ENCODE measurements around the gene SH3BP1. TPM values are rescaled to one million over a fixed set of nuclear protein-coding genes. Genes with fewer than 3 reads are reported as not detected.
"Not testable (repeated sequence)": the region's sequence is repeated elsewhere in the genome, so short reads cannot be mapped to it uniquely, and the experiment has no call there.

Gene SH3BP1, protein sequence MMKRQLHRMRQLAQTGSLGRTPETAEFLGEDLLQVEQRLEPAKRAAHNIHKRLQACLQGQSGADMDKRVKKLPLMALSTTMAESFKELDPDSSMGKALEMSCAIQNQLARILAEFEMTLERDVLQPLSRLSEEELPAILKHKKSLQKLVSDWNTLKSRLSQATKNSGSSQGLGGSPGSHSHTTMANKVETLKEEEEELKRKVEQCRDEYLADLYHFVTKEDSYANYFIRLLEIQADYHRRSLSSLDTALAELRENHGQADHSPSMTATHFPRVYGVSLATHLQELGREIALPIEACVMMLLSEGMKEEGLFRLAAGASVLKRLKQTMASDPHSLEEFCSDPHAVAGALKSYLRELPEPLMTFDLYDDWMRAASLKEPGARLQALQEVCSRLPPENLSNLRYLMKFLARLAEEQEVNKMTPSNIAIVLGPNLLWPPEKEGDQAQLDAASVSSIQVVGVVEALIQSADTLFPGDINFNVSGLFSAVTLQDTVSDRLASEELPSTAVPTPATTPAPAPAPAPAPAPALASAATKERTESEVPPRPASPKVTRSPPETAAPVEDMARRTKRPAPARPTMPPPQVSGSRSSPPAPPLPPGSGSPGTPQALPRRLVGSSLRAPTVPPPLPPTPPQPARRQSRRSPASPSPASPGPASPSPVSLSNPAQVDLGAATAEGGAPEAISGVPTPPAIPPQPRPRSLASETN
- total RNA-seq (3.1 and 6.2 TPM in 2 replicates), polyA plus RNA-seq (2.9 and 5.5 TPM in 2 replicates), polyA minus RNA-seq (ENCODE audit: low replicate concordance) (15.3 and 34.4 TPM in 2 replicates)
- 7.7 and 15.2 TPM in 2 replicates for polyA plus RNA-seq (2012)

- Histone ChIP-seq H3K4me1 (ENCODE audit: control insufficient read depth, extremely low read depth, insufficient read depth, low read length) (peaks cover 30% of the 10 kb centered on the region), H4K20me1 (ENCODE audit: control insufficient read depth, extremely low read depth, insufficient read depth, low read length) (no peaks in the 10 kb centered on the region), H3K27me3 (ENCODE audit: control insufficient read depth, insufficient read depth, low read length) (no peaks in the 10 kb centered on the region), H3K4me2 (ENCODE audit: extremely low read depth, insufficient read depth, low read length) (peak within 1 kb of the TSS; percentile 82), H3K4me3 (replicated peaks in 1 of 4; ENCODE audit: control extremely low read depth in 1 of 4, insufficient read depth in 1 of 4, low read depth in 3 of 4, low read length in 4 of 4) (peak within 1 kb of the TSS; percentile 55 to 64 (median 56)), H3K79me2 (ENCODE audit: control insufficient read depth, insufficient read depth, low read length) (no peaks in the 10 kb centered on the region), H3K27ac (ENCODE audit: insufficient read depth, low read length) (no peak within 1 kb of the TSS), H3K9ac (ENCODE audit: insufficient read depth, low read length) (peak within 1 kb of the TSS; percentile 30), H3K36me3 (ENCODE audit: control insufficient read depth, insufficient read depth, low read length) (peaks cover 4% of the 10 kb centered on the region), H3K9me3 (ENCODE audit: control insufficient read depth, insufficient read depth, low read depth, low read length) (no peaks in the 10 kb centered on the region), H2AFZ (ENCODE audit: low read length) (no peak within 1 kb of the TSS)
- peak; percentile 19 to 21 for DNase-seq (ENCODE audit: low read depth in 2 of 2)
- TF ChIP-seq CTCF (conservative IDR thresholded peaks at IDR 0.05 in 1 of 2, IDR thresholded peaks at IDR 0.05 in 1 of 2; ENCODE audit: low read depth in 1 of 2, low read length in 2 of 2) = no peak
- TF ChIP-seq EZH2 (IDR thresholded peaks at IDR 0.05; ENCODE audit: low read length, missing control alignments) = no peak
Measured at GRCh38 chr22:37639070-37639760, at the start of gene SH3BP1. SH3BP1 (plus strand) TSS chr22:37639669; CDS start chr22:37639788, 119 bp downstream.

- not testable (repeated sequence) for H3K36me3 ChIP-seq (ENCODE audit: control insufficient read depth, insufficient read depth, low read length); DNase-seq (ENCODE audit: low read depth in 2 of 2); H3K27me3 ChIP-seq (ENCODE audit: control insufficient read depth, insufficient read depth, low read length); H3K4me2 ChIP-seq (ENCODE audit: extremely low read depth, insufficient read depth, low read length); H3K4me3 ChIP-seq (replicated peaks in 1 of 4; ENCODE audit: control extremely low read depth in 1 of 4, insufficient read depth in 1 of 4, low read depth in 3 of 4, low read length in 4 of 4); H3K27ac ChIP-seq (ENCODE audit: insufficient read depth, low read length); H3K9ac ChIP-seq (ENCODE audit: insufficient read depth, low read length); H3K9me3 ChIP-seq (ENCODE audit: control insufficient read depth, insufficient read depth, low read depth, low read length); H2AFZ ChIP-seq (ENCODE audit: low read length); H4K20me1 ChIP-seq (ENCODE audit: control insufficient read depth, extremely low read depth, insufficient read depth, low read length); H3K4me1 ChIP-seq (ENCODE audit: control insufficient read depth, extremely low read depth, insufficient read depth, low read length); H3K79me2 ChIP-seq (ENCODE audit: control insufficient read depth, insufficient read depth, low read length)
Measured at GRCh38 chr22:37591081-37591480, 48.4 kb upstream of the SH3BP1 start.

DNA sequence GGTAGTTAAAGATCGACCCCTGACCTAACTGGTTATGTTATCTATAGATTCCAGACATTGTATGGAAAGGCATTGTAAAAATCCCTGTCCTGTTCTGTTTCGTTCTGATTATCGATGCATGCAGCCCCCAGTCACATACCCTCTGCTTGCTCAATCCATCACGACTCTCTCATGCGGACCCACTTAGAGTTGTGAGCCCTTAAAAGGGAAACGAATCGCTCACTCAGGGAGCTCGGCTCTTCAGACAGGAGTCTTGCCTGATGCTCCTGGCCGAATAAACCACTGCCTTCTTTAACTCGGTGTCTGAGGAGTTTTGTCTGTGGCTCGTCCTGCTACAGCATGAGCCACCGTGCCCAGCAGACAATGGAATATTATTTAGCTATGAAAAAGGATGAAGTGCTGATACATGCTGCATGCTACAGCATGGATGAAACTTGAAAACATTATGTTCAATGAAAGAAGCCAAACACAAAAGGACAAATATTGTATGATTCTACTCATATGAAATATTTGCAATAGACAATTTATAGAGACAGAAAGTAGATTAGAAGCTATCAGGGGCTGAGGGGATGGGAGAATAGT lies 47.6 kb upstream of the SH3BP1 start:
- Histone ChIP-seq H3K4me2 (ENCODE audit: extremely low read depth, insufficient read depth, low read length) (no peak overlapping the region), H3K9ac (ENCODE audit: insufficient read depth, low read length) (no peak overlapping the region), H3K27ac (ENCODE audit: insufficient read depth, low read length) (no peak overlapping the region), H3K4me3 (replicated peaks in 1 of 4; ENCODE audit: control extremely low read depth in 1 of 4, insufficient read depth in 1 of 4, low read depth in 3 of 4, low read length in 4 of 4) (peak overlapping the region in 2 of 4 experiments; percentile 22 to 32), H2AFZ (ENCODE audit: low read length) (no peak overlapping the region), H3K36me3 (ENCODE audit: control insufficient read depth, insufficient read depth, low read length) (no peaks in the 10 kb centered on the region), H3K4me1 (ENCODE audit: control insufficient read depth, extremely low read depth, insufficient read depth, low read length) (peaks cover 8% of the 10 kb centered on the region), H3K79me2 (ENCODE audit: control insufficient read depth, insufficient read depth, low read length) (no peaks in the 10 kb centered on the region), H3K27me3 (ENCODE audit: control insufficient read depth, insufficient read depth, low read length) (peaks cover 2% of the 10 kb centered on the region), H3K9me3 (ENCODE audit: control insufficient read depth, insufficient read depth, low read depth, low read length) (no peaks in the 10 kb centered on the region), H4K20me1 (ENCODE audit: control insufficient read depth, extremely low read depth, insufficient read depth, low read length) (no peaks in the 10 kb centered on the region)
- no peak for DNase-seq (ENCODE audit: low read depth in 2 of 2)
- TF ChIP-seq EZH2 (IDR thresholded peaks at IDR 0.05; ENCODE audit: low read length, missing control alignments) (no peak), CTCF (conservative IDR thresholded peaks at IDR 0.05 in 1 of 2, IDR thresholded peaks at IDR 0.05 in 1 of 2; ENCODE audit: low read depth in 1 of 2, low read length in 2 of 2) (no peak)
